Activated CD4-positive, CD25-positive, alpha-beta regulatory T cell treated with anti-CD3 and anti-CD28 coated beads, Interleukin-2, amount 50 U/mL, for 24 hours (primary cell): ENCODE data around the gene NUP88.
"Not testable (repeated sequence)": the region's sequence is repeated elsewhere in the genome, so short reads cannot be mapped to it uniquely, and the experiment has no call there.

ENCODE experiments used
- ATAC-seq, 2 donors: fragments of 150-1000 bp; cut with Tn5 transposase; one replicate each; pipeline ENCODE4 v1.10.0; 2021; ENCODE audit warnings: mild to moderate bottlenecking in 1 of 2, moderate library complexity in 1 of 2

The NUP88 gene

DNA sequence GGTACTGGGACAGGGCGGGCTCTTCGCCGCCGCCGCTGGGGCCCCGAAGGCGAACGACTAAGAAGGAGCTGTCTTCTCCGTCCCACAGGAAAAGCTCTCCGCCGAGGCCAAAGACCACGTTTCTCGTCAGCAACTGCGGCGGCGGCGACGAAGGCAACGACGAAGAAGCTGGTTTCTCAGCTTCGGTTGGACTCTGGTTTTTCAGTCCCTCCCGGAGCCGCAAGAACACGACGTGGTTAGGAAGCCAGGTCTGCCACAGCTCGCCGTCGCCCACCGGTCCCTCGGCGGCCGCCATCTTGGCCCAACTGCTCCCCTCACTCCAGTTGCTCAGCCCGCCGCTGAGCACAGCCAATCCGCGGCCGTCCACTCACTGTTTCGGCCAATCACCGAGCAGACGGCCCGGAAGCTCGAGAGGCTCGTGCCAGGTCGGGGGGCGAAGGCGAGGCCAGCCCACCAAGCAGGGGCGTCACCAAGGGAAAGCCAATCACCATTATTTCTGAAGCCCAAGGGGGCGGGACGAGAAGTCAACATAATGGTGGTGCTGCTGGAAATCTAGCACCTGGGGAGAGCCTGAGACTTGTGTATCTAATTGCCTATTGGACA, at the start of gene NUP88:
NUP88 (minus strand) TSS at position 307 of the 603 bp plus-strand sequence; CDS start at position 295, 12 bp downstream.
- peak; percentile 89 to 96 for ATAC-seq

DNA sequence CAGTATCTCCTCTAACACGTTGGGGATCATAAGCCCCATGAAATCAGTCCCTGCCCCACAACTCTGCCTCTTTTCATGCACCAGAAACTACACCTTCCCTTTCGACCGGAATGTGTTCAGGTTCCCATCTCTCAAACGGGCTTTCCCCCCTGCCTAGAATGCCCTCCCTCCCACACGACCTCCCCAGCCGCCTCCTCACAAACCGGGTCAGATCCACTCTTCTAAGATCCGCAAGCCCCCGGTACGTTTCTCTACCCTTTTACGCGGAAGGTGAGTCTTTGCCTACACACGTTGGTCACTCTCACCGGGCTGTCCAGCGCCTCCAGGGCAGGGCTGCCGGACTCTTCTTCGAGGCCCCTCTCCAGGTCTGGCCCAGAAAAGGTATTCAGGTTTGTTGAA, 48.6 kb upstream of the NUP88 start:
- peak; percentile 11 to 14 for ATAC-seq

DNA sequence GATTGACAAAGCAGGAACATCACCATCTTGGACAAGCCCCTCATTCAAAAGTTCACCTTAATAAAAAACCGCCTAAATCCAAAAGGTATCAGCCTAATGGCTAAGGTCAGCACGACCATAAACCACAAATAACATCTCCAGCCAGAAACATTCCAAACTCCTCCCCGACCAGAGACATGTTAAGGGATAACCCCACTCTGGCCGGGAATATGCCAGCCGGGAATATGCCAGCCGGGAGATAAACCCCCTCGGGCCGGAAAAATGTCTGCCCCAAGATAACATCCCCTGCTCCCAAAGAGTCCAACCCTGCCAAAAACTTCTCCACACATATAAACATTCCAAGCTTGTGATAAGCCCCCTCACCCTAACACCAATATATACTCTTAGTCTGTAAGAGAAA, 48.0 kb upstream of the NUP88 start:
- no peak for ATAC-seq

DNA sequence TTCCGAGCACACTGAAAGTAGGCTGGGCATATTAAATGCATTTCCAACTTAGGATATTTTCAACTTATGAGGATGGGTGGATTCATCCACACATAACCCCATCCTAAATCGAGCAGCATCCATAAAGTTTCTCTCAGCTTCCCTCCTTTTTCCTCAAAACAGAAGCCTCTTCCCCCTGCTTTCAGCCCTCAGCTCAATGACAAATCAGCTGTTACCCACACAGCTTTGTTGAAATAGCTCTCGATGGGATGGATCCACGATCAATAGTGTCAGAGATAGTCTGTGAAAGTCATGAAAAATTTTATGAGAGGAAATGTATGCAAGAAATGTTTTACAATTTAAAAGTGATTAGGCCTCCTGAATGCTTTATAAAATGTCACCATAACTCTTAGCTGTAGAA, 46.8 kb upstream of the NUP88 start:
- no peak for ATAC-seq

DNA sequence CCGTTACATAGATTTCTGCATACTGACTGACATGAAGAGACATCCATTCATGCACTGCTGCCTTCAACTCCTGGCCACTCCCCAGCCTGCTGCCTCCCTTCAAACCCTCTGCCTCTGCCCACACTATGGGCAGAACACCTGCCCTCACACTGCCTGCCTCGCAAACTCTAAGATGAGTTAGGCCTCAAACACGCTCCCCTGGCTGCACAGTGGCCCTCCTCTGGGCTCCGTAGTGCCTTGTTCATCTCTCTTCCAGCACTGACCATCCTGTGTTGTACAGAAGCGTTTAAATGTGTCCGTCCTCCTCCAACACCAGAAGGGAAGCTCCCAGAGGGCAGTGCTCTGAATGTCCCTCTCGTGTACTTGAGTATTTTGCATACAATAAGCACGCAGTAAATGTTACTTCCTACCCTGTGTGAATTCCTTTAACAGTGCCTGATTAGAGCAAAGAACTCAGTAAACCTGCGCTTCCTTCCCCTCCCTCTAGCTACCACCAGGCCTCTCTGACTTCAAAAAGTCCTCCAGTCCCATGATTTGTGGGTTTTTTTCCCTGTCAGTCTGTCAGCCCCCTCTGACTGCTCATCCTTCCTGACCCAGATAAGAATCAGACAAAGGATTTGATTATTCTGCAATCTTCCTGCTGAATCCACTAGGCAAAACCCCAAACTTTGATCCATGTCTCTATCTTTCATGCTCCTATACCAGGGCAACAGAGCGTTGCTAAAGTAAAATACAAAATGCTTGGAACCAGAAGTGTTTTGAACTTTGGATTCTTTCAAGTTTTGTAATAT, 45.5 kb upstream of the NUP88 start:
- ATAC-seq: no peak

DNA sequence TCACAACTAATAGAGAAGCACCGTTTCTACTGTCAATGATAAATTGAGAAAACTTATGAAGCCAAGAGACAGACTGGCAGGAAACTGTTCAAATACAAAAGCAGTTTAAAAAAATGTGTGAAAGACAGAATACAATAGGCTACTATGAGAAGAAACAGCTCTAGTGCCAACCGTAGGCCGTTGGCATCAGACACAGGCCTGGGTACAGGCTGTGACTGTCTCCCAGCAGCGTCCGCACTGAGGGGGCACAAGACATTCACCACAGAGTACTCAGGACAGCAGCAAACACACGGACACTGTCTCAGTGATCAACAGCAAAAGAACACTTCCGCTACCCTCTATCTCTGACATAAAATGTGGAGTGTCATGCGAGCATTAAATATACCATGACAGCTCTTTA, 27.3 kb upstream of the NUP88 start:
- ATAC-seq: no peak

DNA sequence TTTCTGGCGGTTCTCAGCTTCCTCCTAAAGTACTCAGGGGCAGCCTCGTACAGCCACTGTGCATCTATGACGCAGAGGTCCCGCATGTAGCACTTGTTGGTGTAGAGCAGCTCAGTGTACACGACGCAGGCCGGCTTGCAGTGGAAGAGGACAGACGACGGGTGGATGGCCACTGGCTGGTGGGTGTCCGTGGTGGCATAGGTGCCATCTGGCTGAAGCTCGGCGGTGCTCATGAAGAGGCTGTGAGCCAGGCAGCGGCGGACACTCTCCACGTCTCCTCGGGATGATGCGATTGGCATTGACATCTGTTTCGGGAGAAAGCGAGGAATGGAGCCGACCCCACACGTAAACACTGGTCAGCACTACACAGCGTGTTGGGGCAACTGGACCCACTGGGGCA, 24.7 kb upstream of the NUP88 start:
- ATAC-seq: no peak

DNA sequence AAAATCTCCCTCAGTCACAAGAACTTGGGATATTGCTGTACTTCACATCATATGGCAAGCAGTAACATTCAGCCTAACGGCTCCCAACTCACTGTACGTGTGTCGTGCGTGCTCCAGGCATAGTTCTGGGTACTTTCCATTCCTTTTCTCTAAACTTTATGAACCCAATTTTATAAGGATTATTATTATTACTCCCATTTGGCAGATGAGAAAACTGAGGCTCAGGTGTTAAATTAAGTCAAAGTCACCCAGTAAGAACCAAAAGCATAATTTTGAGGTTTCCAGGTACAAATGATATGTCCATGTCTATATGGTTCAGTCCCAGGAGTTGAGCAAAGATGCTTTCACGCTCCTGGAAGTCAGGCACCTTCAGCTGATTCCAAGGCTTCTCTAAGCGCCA, 24.3 kb upstream of the NUP88 start:
- no peak for ATAC-seq

DNA sequence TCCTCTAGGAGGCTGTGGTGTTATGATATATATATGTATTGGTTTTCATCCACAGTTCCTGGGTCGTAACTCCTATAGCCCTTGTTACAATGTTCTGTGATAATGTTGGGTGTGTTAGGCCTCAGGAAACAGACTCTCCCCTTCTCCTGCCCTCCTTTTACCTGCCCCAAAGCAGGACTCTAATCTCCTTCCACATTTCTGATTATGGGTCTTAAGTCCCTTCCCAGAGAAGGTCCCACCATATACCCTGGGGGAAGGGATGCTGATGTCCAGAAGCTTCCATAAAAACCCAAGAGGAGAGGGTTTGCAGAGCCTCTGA, 19.9 kb upstream of the NUP88 start:
- no peak for ATAC-seq

DNA sequence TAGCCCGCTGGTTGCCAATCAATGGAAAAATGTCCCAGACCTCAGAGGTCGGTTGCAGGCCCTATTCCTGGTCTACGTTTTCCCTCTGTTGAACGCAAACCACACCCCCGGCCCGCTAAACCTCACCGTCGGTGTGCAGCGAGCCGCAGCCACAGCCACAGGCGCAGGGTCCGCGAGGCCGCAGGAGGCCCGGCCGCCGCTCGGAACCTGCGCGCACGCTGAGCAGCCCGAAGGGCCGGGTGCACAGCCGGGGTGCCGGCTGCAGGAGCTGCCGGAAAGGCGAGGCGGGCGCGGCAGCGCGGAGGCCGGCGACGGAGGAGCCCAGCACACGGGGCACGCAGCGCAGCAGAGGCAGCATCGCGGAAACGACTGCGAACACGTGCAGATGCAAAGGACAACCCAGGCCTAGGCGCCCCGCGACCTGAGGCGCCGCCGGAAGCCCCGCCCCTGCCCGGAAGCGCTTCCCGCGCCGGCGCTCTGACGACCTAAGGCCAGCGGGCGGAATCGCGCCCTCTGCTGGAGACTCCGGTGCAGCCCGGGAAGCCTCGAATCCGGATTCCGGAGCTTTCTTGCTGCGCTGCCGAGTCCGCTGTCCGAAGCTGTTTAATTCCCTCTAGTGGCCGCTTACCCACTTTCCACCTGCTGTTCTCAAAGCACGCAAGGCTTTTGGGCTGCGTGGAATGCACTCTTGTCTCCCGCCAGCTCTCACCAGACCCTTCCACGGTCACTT, 19.4 kb upstream of the NUP88 start, which contains the start of gene C1QBP:
C1QBP (minus strand) TSS at position 440 of the 730 bp plus-strand sequence; CDS start at position 358, 82 bp downstream.
- ATAC-seq: peak; percentile 87 to 93

DNA sequence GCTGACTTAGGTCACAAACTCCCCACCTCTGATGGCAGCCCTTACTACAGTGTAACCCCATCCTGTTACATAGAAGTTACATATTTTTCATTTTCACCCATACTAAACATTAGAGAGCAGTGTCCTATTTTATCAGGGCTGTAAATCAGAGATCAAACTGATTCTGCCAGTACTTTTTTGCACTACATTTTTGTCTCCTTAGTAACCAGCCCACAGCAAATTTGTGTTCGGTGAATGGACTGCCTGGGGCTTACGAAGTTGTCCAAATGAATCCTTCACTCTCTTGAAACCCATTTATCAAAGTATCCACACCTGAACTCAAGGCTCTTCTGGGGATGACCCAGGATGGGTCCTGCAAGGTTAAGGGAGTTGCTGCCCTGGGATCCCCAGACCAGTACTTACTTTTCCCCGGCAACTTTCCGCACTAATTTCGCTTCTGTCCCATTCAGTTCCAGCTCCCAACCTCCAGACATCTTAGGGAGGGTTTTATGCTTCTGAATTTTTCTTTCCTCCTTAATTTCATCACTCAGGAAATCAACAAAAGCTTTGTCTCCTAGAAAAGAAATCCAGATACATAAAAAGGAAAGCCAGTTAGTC, 18.4 kb upstream of the NUP88 start:
- ATAC-seq: no peak

DNA sequence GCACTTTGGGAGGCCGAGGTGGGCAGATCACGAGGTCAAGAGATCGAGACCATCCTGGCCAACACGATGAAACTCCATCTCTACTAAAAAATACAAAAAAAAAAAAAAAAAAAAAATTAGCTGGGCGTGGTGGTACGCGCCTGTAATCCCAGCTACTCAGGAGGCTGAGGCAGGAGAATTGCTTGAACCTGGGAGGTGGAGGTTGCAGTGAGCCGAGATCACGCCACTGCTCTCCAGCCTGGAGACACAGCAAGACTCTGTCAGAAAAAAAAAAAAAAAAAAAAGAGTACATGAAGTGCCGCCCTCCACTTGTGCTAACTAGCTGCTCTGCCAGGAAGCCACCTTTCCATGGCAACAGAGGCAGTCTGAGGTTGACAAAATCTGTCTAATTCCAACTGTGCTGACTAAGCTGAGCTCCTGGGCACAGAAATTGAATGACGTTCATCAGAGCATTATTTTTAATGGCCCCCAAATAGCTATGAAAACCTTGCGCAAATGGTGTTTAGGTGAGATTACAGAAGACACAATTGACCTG, 16.4 kb upstream of the NUP88 start:
- ATAC-seq: not testable (repeated sequence)

DNA sequence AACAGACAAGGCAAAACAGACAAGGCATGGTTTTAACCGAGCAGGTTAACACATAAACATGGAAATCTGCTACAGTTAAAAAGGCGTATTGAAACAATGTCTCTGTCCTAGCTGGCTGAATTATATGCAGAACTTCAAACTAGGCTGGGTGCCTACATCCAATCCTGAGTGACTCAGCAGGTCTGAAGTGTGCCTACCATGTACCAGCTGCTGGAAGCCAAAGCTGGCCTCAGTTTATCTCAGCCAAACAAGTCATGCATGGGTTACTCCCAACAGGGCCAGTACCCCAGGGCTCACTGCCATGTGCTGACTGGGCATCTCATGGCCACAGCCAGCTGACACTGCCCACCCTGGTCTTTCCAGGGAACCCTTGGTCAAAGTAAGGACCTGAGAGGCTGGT, 15.5 kb upstream of the NUP88 start:
- ATAC-seq: no peak

DNA sequence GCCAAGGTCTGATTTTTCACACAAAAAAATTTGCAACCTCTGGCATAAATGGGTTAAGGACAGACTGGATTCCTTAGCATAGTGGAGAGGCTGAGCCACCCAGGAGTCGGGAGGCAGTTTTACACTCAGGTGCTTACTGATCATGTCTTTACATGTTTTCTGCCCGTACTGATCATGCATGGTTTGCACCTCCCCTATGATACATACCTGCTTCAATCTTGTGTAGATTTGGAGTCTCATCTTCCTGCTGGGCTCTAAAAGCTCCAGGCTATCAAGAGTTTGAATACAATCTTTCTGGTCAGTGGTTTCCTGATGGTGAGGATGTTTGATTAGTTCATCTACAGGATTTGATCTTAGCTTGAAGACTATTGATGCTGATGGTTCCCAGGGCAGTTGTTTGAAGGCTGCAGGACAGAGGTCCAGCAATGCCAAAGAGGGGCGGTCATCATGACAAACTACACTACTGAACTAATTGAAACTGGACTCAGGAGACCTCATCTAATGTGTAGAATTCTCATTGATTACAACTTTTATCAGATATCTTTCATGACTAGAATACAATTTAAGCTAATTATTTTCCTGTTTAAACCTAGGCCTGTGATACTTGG, 12.6 kb upstream of the NUP88 start:
- no peak for ATAC-seq

DNA sequence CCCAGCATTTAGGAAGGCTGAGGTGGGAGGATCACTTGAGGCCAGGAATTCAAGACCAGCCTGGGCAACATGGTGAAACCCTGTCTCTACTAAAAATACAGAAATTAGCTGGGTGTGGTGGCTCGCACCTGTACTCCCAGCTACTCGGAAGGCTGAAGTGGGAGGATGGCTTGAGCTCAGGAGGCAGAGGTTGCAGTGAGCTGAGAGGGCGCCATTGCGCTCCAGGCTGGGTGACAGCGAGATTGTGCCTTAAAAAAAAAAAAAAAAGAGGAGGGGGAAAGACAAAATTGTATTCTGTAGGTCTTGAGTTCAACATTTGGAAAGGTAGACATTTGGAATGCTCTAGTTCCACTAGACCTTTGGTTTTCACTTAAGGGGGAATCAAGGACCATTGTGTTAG, 11.8 kb upstream of the NUP88 start:
- ATAC-seq: not testable (repeated sequence)

DNA sequence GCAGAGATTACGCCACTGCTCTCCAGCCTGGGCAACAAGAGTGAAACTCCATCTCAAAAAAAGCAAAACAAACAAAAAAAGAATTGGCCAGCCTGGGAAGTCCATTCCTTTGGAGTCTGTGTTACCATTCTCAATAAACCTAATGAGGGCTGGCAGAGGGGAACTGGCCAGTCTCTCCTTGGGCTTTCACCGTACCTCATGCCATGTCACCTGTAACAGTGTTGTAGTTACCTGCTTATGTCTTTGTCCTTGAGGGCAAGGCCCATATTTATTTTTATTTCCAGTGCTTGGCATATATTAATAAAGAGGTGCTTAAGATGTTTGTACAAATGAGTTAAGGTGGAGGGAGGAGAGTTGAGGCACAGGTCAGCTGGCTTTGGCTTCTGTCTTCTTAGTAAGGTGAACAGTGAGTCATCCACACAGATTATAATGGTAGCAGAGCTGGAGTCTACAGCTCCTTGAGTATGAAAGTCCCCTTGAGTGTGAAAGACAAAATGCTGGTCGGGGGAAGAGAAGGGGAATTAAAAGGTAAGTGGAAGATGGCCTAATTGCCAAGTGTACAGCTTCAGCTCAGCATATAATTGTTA, 11.0 kb upstream of the NUP88 start:
- ATAC-seq: no peak

DNA sequence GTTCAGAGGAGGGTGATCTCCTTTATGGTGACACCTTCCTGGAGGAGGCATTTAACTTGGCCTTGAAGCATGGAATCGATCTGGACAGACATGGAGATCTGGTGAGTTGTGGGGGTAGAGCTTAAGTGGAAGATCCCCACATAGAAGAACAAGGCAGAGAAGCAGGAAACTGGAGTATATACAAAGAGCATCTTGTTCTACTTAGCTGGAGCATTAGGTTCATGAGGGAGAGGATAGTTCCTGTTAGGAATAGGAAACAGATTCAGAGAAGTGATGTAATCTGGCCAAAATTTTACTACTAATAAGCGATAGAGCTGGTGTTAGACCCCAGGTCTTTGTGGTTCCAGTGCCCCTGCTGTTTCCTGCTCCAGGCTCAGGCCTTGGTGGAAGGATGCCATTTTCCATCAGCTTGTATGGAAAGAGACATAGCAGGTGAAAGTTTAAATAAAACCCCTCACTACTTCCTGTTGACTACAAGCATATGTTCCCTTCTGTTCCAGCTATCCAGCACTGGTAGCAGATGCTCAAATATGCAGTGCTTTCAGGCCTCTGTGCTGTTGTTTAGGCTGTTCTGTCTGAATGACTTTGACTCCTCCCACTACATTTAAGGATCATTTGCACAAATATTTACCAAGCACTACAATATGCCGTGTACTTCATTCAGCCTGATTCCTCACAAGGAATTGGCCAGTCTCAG, 9.9 kb upstream of the NUP88 start:
- ATAC-seq: no peak

DNA sequence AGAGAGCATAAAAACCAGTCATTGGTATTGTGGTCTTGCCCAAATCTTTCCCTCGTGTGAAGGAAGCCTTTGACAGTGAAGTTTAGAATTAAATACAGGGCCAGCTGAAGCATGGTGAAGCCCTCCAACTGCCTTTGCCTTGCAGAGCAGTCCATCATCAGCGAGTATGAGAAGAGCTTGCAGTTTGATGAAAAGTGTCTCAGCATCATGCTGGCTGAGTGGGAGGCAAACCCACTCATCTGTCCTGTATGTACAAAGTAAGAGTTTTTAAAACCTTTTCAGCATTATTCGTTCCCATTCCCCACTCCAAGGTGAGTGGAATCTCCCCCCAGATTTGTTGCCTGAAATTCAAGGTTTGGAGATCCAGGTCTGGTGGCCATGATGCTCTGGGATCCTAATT, 6.4 kb upstream of the NUP88 start:
- ATAC-seq: no peak

DNA sequence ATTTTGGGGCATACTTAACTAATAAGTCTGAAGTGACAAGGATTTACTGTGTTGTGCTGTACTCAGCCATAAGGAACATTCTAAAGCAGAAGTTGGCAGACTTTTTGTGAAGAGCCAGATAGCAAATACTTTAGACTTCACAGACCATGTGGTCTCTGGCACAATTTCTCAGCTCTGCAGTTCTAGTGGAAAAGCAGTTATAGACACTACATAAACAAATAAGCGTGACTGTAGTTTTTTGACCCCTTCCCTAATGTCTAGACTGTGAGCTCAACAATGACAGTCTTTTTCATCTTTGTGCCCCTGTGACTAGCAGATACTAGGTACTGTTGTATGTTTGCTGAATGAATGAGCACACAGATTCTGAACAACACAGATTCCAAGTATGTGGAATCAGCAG, 5.4 kb upstream of the NUP88 start:
- no peak for ATAC-seq

DNA sequence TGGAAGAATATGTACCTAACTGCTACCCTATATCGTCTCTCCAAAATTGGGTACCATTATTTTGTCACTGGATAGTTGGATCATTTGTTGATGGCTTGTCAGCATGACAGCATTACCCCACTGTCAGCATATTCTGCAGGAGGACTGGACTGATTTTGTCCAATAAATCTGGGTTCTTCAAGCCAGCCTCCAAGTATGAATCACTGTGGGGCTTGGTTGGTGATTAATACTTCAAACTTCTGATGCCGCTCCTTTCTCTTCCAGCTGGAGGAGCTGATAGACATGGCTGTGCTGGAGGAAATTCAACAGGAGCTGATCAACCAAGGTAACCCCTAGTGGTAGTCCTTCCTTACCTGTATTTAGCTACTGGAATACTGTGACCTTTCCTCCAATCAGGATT, 3.0 kb upstream of the NUP88 start:
- ATAC-seq: no peak

DNA sequence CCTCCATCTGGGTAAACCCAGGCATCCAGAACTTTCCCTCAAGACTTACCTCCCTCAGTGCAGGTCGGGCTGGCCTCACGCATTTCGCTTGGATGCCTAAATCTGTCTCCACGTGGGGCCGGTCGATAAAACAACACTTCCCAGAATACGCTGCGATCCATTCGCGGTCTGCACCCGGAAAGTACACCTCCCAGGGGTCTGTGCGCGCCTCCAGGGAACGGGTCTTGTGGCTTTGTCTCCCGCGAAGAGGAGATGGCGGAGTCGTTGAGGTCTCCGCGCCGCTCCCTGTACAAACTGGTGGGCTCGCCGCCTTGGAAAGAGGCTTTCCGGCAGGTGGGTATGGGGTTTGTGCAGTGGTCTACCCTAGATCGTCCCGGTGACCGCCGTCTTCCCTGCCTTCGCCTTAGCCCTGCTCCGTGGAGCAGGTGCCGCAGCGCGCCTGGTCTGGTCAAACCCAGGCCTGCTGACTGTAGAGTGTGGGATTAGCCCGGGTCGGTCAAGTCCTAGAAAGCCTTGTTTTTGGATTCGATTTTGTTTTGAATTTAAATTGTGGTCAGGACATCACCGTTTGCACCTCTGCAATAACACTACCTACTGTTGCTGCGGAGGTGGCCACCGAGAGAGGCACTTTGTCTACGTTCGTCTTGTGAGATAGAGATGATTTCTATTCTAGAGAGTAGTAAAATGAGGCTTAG, 644 bp upstream of the NUP88 start, which contains the start of gene RPAIN:
RPAIN (plus strand) TSS at position 224 of the 695 bp plus-strand sequence; CDS start at position 253, 29 bp downstream.
- ATAC-seq: peak; percentile 70 to 73
